RWPE1 (cell line): ENCODE data around the gene TUSC2.
A peak's percentile ranks its signal among the peaks of the same experiment; 100 is the strongest.

Experiments used
- CTCF ChIA-PET: fragments of 350-600 bp; sonication (Branson Sonifier 250); formaldehyde crosslinking; extraction: SDS; loops from one replicate; lab custom pipeline; 2021; lab: Yijun Ruan, JAX
- POLR2A ChIA-PET: fragments of 400-600 bp; formaldehyde crosslinking; extraction: SDS; loops from one replicate; lab custom pipeline; 2020; ENCODE audit warnings: antibody characterized with exemption; ENCODE audit not compliant: low non-redundant PET; lab: Yijun Ruan, JAX
- DNase-seq: peaks from one replicate; pipeline ENCODE4 v3.0.0; 2012; ENCODE audit warnings: low spot score
- H3K27ac ChIP-seq: fragments of 450-650 bp; 2 replicates; pipeline ENCODE4 v1.5.1; 2017
- CTCF ChIP-seq: fragments of 450-650 bp; conservative IDR thresholded peaks from 2 replicates; pipeline ENCODE4 v1.5.1; 2017; ENCODE audit warnings: low read depth, mild to moderate bottlenecking

Gene TUSC2

GRCh38 chr3:50371133-50371685, 43.2 kb upstream of the TUSC2 start:
- POLR2A ChIA-PET = no interaction called here
- CTCF ChIA-PET = no interaction called here
- no peak for TF ChIP-seq CTCF
- DNase-seq = no peak
- no peak overlapping the region for H3K27ac ChIP-seq

GRCh38 chr3:50370594-50370993, 42.6 kb upstream of the TUSC2 start:
- no peak for DNase-seq
- ChIA-PET CTCF (no interaction called here), POLR2A (no interaction called here)
- no peak overlapping the region for H3K27ac ChIP-seq
- no peak for TF ChIP-seq CTCF

GRCh38 chr3:50369012-50369670, 41.1 kb upstream of the TUSC2 start:
- no peak overlapping the region for H3K27ac ChIP-seq
- POLR2A ChIA-PET = no interaction called here
- CTCF ChIA-PET = no interaction called here
- DNase-seq = no peak
- TF ChIP-seq CTCF = no peak

- DNase-seq = no peak
- peak overlapping the region; percentile 54; the same call in 1 of the 2 replicates for H3K27ac ChIP-seq
- TF ChIP-seq CTCF = no peak
- ChIA-PET POLR2A (no interaction called here), CTCF (no interaction called here)
These were observed 37.8 kb upstream of the TUSC2 start for GRCh38 chr3:50365842-50366220.

GRCh38 chr3:50365080-50365841, 37.2 kb upstream of the TUSC2 start:
- peak; percentile 90 for DNase-seq
- ChIA-PET CTCF (interaction anchor here (0.5 to 0.6 kb wide), 3 partner anchors 60 to 988 kb away, joined by 3 read pairs; no protein-coding TSS in a partner anchor), POLR2A (no interaction called here)
- H3K27ac ChIP-seq = peak overlapping the region; percentile 54
- TF ChIP-seq CTCF = no peak

GRCh38 chr3:50364573-50365079, 36.6 kb upstream of the TUSC2 start:
- no peak for DNase-seq
- no peak for TF ChIP-seq CTCF
- CTCF ChIA-PET = interaction anchor here (0.5 to 0.6 kb wide), 2 partner anchors 172 to 988 kb away, joined by 3 read pairs; no protein-coding TSS in a partner anchor
- POLR2A ChIA-PET = no interaction called here
- peak overlapping the region; percentile 54 for H3K27ac ChIP-seq
